Activated naive CD4-positive, alpha-beta T cell treated with anti-CD3 and anti-CD28 coated beads, Interleukin-2, amount 50 U/mL, for 24 hours (primary cell): ENCODE results near the gene TBC1D16.
A peak's percentile ranks its signal among the peaks of the same experiment; 100 is the strongest.
"Not testable (repeated sequence)": the region's sequence is repeated elsewhere in the genome, so short reads cannot be mapped to it uniquely, and the experiment has no call there.

ENCODE experiments used
- H3K27ac Mint-ChIP-seq: one replicate; pipeline ENCODE4 v1.8.0; 2021; ENCODE audit warnings: mild to moderate bottlenecking, mixed read lengths
- H3K27me3 Mint-ChIP-seq: one replicate; pipeline ENCODE4 v1.8.0; 2021; ENCODE audit warnings: mixed read lengths
- H3K36me3 Mint-ChIP-seq: one replicate; pipeline ENCODE4 v1.8.0; 2021; ENCODE audit warnings: mixed read lengths
- H3K4me1 Mint-ChIP-seq: one replicate; pipeline ENCODE4 v1.8.0; 2021; ENCODE audit warnings: mixed read lengths
- H3K4me3 Mint-ChIP-seq: one replicate; pipeline ENCODE4 v1.8.0; 2021; ENCODE audit warnings: mild to moderate bottlenecking, mixed read lengths
- H3K9me3 Mint-ChIP-seq: one replicate; pipeline ENCODE4 v1.8.0; 2021; ENCODE audit warnings: mixed read lengths

TBC1D16 gene

GRCh38 chr17:79965806-79966205 is 69.9 kb downstream of the TBC1D16 start:
- peak overlapping the region; percentile 62 for H3K27ac Mint-ChIP-seq
- no peaks in the 10 kb centered on the region for H3K9me3 Mint-ChIP-seq
- no peaks in the 10 kb centered on the region for H3K4me1 Mint-ChIP-seq
- H3K27me3 Mint-ChIP-seq: no peaks in the 10 kb centered on the region
- H3K4me3 Mint-ChIP-seq: no peak overlapping the region
- H3K36me3 Mint-ChIP-seq: no peaks in the 10 kb centered on the region

GRCh38 chr17:79962467-79962866 is 73.2 kb downstream of the TBC1D16 start:
- H3K27ac Mint-ChIP-seq, H3K4me1 Mint-ChIP-seq, H3K36me3 Mint-ChIP-seq, H3K9me3 Mint-ChIP-seq, H3K4me3 Mint-ChIP-seq, H3K27me3 Mint-ChIP-seq: not testable (repeated sequence)

GRCh38 chr17:79961567-79961966 is 74.1 kb downstream of the TBC1D16 start:
- H3K36me3 Mint-ChIP-seq, H3K4me3 Mint-ChIP-seq, H3K9me3 Mint-ChIP-seq, H3K27me3 Mint-ChIP-seq, H3K4me1 Mint-ChIP-seq, H3K27ac Mint-ChIP-seq: not testable (repeated sequence)

- Mint-ChIP-seq H3K27me3 (no peaks in the 10 kb centered on the region), H3K4me1 (no peaks in the 10 kb centered on the region), H3K9me3 (no peaks in the 10 kb centered on the region), H3K4me3 (no peak overlapping the region), H3K36me3 (no peaks in the 10 kb centered on the region), H3K27ac (no peak overlapping the region)
Measured at GRCh38 chr17:79960788-79961522, 74.7 kb downstream of the TBC1D16 start.

DNA sequence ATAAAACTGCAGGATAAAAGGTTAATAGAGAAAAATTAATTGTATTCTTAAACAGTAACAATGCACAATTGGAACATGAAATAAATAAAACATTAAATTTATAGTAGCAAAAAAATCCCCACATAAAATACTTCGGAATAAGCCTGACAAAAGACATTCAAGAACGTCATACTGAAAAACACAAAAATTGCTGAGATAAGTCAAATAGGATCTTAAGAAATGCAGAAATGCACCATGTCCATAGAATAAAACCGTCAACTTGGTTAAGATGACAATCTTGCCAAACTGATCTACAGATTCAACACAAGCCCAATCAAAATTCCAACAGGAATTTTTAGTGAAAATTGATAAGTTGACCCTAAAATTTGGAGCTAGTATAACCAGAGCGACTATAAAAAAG is 76.6 kb downstream of the TBC1D16 start:
- Mint-ChIP-seq H3K4me1 (no peaks in the 10 kb centered on the region), H3K9me3 (no peaks in the 10 kb centered on the region), H3K27ac (no peak overlapping the region)

GRCh38 chr17:79956853-79957252 is 78.8 kb downstream of the TBC1D16 start:
- Mint-ChIP-seq H3K27ac (no peak overlapping the region), H3K4me3 (no peak overlapping the region), H3K36me3 (no peaks in the 10 kb centered on the region), H3K9me3 (no peaks in the 10 kb centered on the region), H3K4me1 (no peaks in the 10 kb centered on the region), H3K27me3 (no peaks in the 10 kb centered on the region)

More for the DNA sequence above, 76.6 kb downstream of the TBC1D16 start:
- no peak overlapping the region for H3K4me3 Mint-ChIP-seq
- no peaks in the 10 kb centered on the region for H3K36me3 Mint-ChIP-seq
- H3K27me3 Mint-ChIP-seq: no peaks in the 10 kb centered on the region

GRCh38 chr17:79956441-79956735 is 79.3 kb downstream of the TBC1D16 start:
- not testable (repeated sequence) for H3K27ac Mint-ChIP-seq, H3K4me1 Mint-ChIP-seq, H3K27me3 Mint-ChIP-seq

GRCh38 chr17:79955691-79956440 is 79.8 kb downstream of the TBC1D16 start:
- no peak overlapping the region for H3K27ac Mint-ChIP-seq
- no peaks in the 10 kb centered on the region for H3K4me1 Mint-ChIP-seq
- no peaks in the 10 kb centered on the region for H3K27me3 Mint-ChIP-seq
- H3K4me3 Mint-ChIP-seq: no peak overlapping the region
- no peaks in the 10 kb centered on the region for H3K9me3 Mint-ChIP-seq
- H3K36me3 Mint-ChIP-seq: no peaks in the 10 kb centered on the region

More at GRCh38 chr17:79956441-79956735, 79.3 kb downstream of the TBC1D16 start:
- H3K4me3 Mint-ChIP-seq, H3K9me3 Mint-ChIP-seq, H3K36me3 Mint-ChIP-seq: not testable (repeated sequence)

- Mint-ChIP-seq H3K36me3 (no peaks in the 10 kb centered on the region), H3K9me3 (no peaks in the 10 kb centered on the region)
Measured at GRCh38 chr17:79955167-79955549, 80.5 kb downstream of the TBC1D16 start.

DNA sequence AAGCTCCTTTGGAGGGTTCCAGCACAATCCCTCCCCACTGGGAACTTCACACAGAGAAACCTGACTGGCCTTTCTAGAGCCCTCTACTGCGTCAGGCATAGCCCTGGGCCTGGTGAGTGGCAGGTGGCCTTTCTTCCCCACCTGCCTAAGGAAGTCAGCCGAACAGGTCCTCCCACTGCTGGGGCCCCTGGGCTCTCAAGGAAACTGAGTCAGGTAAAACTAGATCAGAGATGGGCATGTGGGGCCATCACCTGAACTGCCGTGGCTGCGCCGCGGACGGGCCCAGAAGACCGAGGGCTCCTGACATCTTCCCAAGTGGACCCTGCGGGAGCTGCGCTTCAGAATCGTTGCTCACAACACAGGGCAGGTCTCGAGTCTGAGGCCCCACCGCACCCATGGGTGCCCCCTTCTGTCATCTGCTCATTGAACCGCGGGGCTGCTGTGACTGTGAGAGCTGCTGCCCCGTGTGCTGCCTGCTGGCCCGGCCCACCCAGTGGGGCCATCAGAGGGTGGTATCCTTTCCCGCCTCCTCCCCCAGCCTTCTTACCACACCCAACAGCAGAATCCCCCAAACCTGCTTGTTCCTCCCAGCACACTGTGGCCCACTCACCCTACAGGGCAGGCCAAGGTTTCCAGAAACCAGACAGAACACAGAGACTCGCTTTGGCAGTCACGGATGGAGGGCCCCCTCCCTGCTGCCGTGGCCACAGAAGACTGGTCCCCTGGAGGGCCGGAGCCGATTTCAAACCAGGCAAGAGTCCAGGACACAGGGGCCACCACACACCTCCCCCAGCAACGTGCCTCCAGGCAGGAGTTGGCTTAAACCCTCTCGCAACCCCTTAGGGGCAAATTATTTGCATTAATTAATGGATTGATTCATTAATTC is 81.1 kb downstream of the TBC1D16 start:
- Mint-ChIP-seq H3K36me3 (no peaks in the 10 kb centered on the region), H3K4me3 (no peak overlapping the region), H3K4me1 (no peaks in the 10 kb centered on the region), H3K27ac (no peak overlapping the region), H3K9me3 (no peaks in the 10 kb centered on the region), H3K27me3 (no peaks in the 10 kb centered on the region)

More at GRCh38 chr17:79955167-79955549, 80.5 kb downstream of the TBC1D16 start:
- Mint-ChIP-seq H3K4me1 (no peaks in the 10 kb centered on the region), H3K27me3 (no peaks in the 10 kb centered on the region), H3K27ac (no peak overlapping the region), H3K4me3 (no peak overlapping the region)

- H3K4me3 Mint-ChIP-seq: no peak overlapping the region
- no peaks in the 10 kb centered on the region for H3K36me3 Mint-ChIP-seq
- no peak overlapping the region for H3K27ac Mint-ChIP-seq
- H3K4me1 Mint-ChIP-seq: no peaks in the 10 kb centered on the region
- no peaks in the 10 kb centered on the region for H3K27me3 Mint-ChIP-seq
- H3K9me3 Mint-ChIP-seq: no peaks in the 10 kb centered on the region
Measured at GRCh38 chr17:79953335-79953734, 82.3 kb downstream of the TBC1D16 start.

GRCh38 chr17:79952901-79953300 is 82.8 kb downstream of the TBC1D16 start:
- no peak overlapping the region for H3K4me3 Mint-ChIP-seq

GRCh38 chr17:79952265-79952877 is 83.3 kb downstream of the TBC1D16 start:
- no peaks in the 10 kb centered on the region for H3K4me1 Mint-ChIP-seq
- no peaks in the 10 kb centered on the region for H3K27me3 Mint-ChIP-seq
- H3K4me3 Mint-ChIP-seq: no peak overlapping the region
- H3K36me3 Mint-ChIP-seq: no peaks in the 10 kb centered on the region
- H3K9me3 Mint-ChIP-seq: no peaks in the 10 kb centered on the region
- H3K27ac Mint-ChIP-seq: no peak overlapping the region

More at GRCh38 chr17:79952901-79953300, 82.8 kb downstream of the TBC1D16 start:
- no peaks in the 10 kb centered on the region for H3K27me3 Mint-ChIP-seq
- no peak overlapping the region for H3K27ac Mint-ChIP-seq
- no peaks in the 10 kb centered on the region for H3K4me1 Mint-ChIP-seq
- H3K36me3 Mint-ChIP-seq: no peaks in the 10 kb centered on the region
- H3K9me3 Mint-ChIP-seq: no peaks in the 10 kb centered on the region

DNA sequence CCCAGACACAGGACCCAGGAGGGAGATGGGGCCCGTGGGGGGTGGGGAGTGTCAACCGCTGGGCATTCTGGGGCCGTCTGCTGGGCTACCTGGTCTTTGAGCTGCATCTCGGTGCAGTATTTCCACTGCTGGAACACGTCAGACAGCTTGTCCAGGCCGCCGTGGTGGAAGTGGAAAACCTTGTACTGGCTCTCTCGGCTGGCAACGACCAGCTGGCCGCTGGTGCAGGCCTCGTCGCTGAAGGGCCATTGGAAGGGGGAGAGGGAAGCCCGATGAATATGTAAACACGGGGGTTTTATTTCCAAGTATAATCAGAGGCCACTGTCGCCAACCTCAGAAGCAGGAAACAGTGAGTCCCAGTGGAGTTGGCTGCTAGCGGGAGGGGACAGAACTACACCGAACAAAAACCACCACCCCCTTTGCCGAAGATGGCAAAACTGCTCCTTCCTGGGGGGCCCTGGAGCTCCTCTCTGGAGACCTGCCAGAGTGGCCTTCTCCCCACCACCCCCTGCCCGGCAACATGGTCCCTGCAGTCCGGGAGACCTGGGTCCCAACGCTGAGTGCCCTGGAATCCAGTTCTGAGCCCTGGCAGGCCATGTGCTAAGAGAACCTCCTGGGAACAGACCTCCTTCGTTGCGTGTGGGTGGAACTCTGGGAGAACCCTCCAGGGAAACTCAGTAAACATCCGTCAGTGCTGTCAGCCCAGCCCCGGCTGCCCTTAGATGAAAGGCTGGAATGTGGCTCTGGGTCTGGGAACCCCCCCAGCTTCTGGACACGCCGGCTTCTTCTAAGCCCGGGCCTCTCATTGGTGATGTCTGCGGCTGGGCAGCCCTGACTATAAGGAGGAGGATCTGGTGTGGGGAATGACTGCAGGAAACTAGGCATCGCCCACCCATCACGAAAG is 84.1 kb downstream of the TBC1D16 start:
- H3K4me3 Mint-ChIP-seq: no peak overlapping the region
- no peaks in the 10 kb centered on the region for H3K9me3 Mint-ChIP-seq
- H3K36me3 Mint-ChIP-seq: no peaks in the 10 kb centered on the region
- no peaks in the 10 kb centered on the region for H3K27me3 Mint-ChIP-seq
- no peak overlapping the region for H3K27ac Mint-ChIP-seq
- no peaks in the 10 kb centered on the region for H3K4me1 Mint-ChIP-seq

DNA sequence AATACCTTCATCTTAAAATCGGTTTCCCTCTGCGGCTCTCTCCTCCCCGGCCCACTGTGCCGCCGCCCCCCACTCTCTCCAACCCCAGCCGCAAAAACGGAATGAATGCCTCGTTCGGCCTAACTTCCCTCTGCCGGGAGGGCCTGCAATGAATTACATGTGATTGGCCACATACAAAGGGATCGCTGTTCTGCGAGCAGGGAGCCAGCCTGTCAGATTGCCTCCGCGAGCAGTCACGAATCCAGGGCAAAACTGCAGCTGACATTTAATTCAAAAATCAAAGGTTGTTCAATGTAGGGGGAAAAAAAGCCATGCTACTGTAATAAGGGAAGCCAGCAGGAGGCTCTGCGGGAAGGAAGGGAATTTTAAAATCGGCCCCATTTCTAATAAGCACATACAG is 84.9 kb downstream of the TBC1D16 start:
- H3K27ac Mint-ChIP-seq: no peak overlapping the region
- H3K4me3 Mint-ChIP-seq: no peak overlapping the region
- H3K9me3 Mint-ChIP-seq: no peaks in the 10 kb centered on the region
- no peaks in the 10 kb centered on the region for H3K36me3 Mint-ChIP-seq
- H3K27me3 Mint-ChIP-seq: no peaks in the 10 kb centered on the region
- H3K4me1 Mint-ChIP-seq: no peaks in the 10 kb centered on the region
